Measurements from ENCODE around the gene RRAS.

RRAS gene

DNA sequence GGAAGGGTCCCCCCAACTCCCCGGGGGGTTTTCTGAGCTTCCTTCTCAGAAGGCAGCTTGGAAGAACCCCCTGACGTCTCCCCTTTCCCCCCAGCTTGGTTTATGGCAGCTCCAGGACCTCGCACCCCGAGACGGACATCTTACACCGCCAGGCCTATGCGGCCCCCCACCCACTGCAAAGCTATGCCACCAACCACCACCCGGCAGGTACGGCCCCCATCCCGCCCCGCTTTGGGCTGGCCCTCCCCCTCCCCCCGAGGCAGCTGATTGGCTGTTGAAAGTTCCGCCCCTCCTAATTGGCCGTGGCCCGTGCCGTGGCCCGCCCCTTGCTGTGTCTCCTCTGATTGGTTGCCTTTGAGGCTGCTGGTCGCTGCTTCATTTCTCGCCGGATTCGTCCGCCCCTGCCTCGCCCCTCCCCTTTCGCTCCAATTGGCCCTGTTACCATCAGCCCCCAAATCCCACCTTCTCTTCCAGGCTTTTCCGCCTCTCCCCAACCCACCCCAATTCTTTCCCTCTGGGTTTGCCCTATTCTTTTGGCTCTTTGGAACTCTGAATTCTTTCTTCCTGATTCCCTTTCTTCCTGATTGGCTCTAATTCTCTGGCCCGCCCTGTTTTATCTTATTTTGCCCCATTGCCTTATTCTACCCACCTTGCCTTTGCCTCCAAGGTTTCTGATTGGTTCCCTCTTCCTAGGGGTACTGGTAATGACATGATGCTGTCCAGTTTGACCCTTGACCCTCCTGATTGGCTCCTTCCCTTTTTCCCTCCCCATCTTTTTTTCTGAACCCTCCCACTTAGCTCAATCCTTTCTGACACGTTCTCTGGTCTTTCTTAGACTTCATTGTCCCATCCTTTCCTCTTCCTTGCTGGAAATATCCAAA is 46.5 kb downstream of the RRAS start:
- peak; percentile 76 for DNase-seq

DNA sequence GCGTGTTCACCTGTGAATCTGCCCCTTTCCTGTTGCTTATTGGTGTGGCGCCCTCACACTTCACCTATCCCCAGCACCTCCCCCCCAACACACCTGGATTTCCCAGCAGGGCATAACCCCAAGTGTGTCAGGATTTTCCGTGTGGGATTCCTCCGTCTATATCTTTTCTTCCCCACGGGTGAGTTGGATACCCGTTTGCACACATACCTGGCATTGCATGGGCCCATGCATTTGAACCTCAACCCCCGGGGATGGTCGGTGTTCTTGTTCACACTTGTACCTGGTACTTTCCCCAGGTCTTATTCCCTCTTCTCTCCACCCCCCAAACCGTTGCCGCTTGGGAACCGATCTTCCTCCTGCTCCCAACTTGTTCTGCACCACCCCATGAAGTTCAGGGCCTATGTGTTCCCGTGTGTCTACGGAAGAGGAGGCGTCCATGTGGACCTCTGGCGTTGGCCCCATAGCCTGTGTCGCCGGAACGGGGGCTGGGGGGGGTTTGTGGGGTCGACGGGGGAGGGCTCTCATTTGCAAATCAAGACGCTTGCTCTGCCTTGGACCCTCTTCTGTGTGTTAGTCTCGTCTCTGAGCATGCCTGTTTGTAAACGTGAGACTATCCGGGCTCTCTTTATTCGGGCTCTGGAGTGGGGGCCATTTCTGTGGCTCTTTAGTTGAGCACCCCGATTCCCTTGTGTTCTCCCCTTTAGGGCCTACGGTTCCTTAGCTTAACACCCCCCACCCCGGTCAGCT is 47.3 kb downstream of the RRAS start:
- DNase-seq: no peak

DNA sequence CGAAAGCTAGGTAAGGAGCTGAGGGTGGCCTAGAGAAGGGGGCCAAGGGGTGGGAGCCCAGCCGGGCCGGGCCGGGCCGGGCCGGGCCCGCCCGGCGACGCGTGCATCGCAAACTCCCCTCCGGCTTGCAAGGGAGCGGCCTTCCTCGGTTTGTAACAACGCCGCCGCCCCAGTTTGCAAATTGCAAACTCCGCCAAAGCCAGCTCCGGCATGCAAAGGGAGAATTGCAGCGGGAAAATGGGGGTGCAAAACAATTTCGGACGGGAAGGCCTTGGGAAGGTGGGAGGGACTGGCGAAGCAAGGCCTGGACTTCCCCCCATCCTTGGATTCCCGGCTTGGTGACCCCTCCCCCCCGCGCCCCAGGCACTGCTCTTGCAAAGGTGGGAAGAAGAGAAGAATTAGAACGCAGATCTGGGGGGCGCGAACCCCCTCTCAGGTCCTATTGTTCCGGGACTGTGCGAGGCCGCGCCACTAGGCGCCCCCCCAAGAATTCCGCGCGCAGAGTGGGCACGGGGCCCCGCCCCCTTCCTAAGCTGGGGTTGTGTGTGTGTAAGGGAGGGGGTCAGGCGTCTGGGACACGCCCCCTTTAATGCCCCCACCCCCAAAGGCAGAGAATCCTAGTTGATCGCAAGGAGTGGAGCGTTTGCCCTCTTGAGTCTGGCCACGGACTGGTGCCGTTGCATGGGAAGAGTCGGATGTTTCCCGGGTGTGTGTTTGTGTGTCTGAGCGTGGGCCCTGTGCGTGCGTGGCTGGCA is 48.0 kb downstream of the RRAS start:
- DNase-seq: no peak

DNA sequence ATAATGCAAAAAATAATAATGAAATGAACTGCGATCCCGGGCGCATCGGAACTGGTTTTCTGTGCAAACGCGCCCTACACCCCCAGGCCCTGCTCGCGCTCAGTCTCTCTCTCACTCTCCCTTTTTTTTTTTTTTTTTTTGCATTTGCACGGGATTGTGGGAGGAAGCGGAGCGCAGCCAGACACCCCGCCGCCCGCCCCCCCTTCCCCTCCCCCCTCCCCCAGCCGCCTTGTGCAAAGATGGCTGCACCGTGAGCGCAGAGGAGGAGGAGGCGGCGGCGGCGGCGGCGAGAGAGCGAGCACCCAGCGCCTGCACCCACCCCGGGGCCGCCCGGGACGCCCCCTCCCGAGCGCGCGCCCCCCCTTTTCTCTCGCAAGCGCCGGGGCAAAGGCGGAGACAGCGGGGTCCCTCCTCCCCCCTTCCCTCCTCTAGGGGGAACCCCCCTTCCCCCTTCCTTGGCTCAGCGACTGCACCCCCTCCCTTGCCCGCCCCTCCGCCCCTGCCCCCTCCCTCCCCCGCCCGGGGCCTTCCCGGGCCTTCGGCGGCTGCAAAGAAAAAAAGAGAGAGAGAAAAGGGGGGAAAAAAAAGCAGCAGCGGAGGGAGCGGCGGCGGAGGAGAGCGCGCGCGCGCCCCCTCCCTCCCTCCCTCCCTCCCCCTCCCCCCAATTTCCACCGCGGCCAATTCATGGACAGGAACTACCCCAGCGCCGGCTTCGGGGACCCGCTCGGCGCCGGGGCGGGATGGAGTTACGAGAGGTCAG is 48.8 kb downstream of the RRAS start, which contains the start of gene PRR12:
Gene PRR12 (plus strand): TSS at position 212 of the 760 bp plus-strand sequence. CDS start 473 bp downstream, at position 685.
- DNase-seq: no peak

DNA sequence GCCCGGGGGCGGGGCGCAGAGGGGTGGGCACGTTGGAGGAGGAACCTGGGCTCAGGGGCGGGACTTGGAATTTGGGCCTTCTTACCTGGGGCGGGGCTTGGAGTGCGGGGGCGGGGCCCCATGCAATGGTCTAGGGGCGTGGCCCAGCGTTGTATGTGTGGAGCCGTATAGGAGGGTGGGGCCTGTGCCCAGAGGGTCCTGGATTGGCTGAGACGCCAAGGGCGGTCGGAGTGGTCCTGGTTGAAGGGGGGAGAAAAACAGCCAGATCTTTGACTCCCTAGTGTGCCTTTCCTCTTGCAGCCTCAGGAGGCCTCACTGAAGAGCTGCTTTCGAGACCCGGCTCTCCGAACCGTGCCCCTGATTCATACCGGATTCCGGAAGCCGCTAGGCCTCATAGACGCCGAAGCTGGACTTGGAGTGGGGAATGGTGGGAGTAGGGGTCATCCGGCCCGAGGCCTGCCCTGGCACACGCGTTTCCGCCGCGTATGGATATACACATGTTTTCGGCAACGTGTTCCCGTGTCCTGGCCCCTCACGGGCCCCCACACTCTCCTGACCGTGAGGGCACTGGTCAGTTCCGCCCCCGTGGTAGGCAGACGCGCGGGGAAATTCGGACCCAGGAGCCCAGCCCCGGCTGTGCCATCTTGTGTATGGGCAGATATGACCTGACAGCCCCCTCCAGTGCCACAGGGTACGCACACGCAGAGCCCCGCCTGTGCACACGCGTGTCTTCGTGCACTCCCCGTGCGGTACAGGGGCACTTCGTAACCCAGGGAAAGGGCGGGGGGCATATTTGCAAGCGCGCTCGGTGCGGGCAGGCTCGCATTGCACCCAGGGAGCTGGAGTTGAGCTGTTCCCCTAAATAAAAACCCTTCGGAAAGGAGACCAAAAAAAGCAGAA is 49.6 kb downstream of the RRAS start:
- DNase-seq: peak; percentile 82

DNA sequence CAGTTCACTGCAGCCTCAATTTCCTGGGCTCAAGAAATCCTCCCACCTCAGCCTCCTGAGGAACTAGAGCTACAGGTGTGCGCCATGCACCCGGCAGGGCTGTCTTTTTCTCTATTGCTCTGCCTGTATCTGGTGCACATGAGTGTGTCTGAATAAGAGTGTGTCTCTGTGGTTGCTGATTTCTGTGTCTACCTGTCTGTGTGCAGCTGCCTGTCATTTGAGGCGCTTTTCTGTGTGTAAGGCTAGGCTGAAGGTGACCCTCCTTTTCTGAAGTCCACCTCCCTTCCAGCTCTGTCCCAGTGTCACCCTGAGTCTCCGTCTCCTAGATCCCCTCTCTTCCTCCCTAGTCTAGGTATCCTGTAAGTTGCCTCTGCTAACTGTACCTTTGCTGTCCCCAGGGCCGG is 50.4 kb downstream of the RRAS start:
- DNase-seq: no peak

DNA sequence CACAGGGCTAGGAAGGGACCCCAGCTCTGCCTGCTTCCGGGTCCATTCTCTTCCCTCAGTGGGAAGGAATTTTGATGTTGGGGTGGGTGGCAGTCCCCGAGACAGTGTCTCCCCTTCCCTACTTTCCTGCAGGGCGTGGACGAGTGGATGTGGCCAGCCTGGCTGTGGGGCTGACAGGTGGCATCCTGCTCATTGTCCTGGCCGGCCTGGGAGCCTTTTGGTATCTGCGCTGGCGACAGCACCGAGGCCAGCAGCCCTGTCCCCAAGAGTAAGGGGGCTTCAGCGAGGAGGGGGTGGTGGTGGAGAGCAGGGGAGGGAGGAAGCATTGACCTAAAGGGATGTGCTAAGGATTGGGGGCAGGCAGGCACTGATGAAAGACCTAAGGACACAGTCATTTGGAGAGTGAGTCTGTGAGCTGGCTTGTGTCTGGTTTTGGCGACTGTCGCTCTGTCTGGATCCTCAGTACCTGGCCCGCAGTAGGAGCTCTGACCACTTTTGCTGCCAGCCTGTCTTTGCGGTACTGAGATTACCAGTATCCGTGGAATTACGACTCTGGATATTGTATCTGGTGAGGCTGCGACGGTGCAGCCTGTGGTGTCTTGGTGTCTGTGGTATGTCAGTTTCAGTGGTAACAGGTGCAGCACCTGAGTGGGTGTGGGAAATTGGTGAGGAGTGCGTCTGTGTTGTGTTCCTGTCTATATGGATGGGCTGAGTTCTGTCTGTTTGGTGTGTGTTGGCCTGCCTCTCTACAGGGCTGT is 51.4 kb downstream of the RRAS start:
- no peak for DNase-seq

DNA sequence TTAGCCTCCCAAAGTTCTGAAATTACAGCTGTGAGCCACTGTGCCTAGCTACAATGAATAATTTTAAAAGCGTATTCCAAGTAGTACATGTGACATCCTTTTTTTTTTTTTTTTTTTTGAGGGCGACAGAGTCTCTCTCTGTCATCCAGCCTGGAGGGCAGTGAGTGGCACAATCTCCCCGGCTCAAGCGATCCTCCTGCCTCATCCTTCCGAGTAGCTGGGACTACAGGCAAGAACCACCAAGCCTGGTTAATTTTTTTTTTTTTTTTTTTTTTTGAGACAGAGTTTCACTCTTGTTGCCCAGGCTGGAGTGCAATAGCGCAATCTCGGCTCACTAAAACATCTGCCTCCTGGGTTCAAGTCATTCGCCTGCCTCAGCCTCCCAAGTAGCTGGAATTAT is 52.7 kb downstream of the RRAS start:
- DNase-seq: no peak

Data from amniotic stem cell (primary cell).